Left lung (tissue), 10 donors: ENCODE measurements around the gene AKAP13. TPM values are rescaled to one million over a fixed set of nuclear protein-coding genes. Genes with fewer than 3 reads are reported as not detected.
"Not testable (repeated sequence)": the region's sequence is repeated elsewhere in the genome, so short reads cannot be mapped to it uniquely, and the experiment has no call there.

ENCODE experiments used
- ATAC-seq: fragments of 200-7000 bp; cut with Tn5 transposase; one replicate; pipeline ENCODE4 v1.9.1; 2020; ENCODE audit warnings: moderate library complexity
- DNase-seq, 4 donors: peaks; one replicate each; pipeline ENCODE4 v3.0.0-alpha.2; 2013 to 2020
- H3K27ac ChIP-seq, 2 donors: fragments of 200-600 bp; sonication (generic) in 1 of 2; one replicate each; pipeline versions ENCODE4 v1.5.0 to v1.8.0; 2020 to 2021
- H3K27me3 ChIP-seq, 2 donors: fragments of 200-600 bp; sonication (generic) in 1 of 2; one replicate each; pipeline versions ENCODE4 v1.5.0 to v1.8.0; 2020 to 2021
- H3K36me3 ChIP-seq, 2 donors: fragments of 200-600 bp; sonication (generic) in 1 of 2; one replicate each; pipeline versions ENCODE4 v1.5.0 to v1.8.0; 2020 to 2021
- H3K4me1 ChIP-seq, 2 donors: fragments of 200-600 bp; one replicate each; pipeline ENCODE4 v1.8.0; 2021
- H3K4me3 ChIP-seq, 2 donors: fragments of 200-600 bp; sonication (generic) in 1 of 2; one replicate each; pipeline versions ENCODE4 v1.5.0 to v1.8.0; 2020 to 2021; ENCODE audit warnings: mild to moderate bottlenecking in 1 of 2
- H3K9me3 ChIP-seq, 2 donors: fragments of 200-600 bp; sonication (generic) in 1 of 2; one replicate each; pipeline versions ENCODE4 v1.5.0 to v1.8.0; 2020 to 2021
- intact Hi-C, 2 donors: fragments of 100-400 bp; cut with DNase I; formaldehyde crosslinking; loops; one replicate each; pipeline versions ENCODE4 v1.11.2 to v1.14.2; 2022
- polyA plus RNA-seq, 6 donors: library from polyadenylated mRNA; unstranded; fragments of 120-200 nt; gene quantifications; one replicate each; pipeline ENCODE4 v1.2.1, GENCODE V29; 2013; ENCODE audit not compliant: insufficient read length in 6 of 6
- total RNA-seq, 2 donors: library from RNA; stranded (reverse); fragmentation: NEBNext Ultra II Directional; extraction: Animal tissue kit (Norgen Biotek cat#: 25700); gene quantifications; one replicate each; pipeline ENCODE4 v1.2.1, GENCODE V29; 2021
- TF ChIP-seq, protein P1 (sequence below), 2 donors: fragments of 200-600 bp; sonication (generic) in 1 of 2; IDR thresholded peaks; one replicate each; pipeline versions ENCODE4 v1.5.0 to v1.8.0; 2021; ENCODE audit warnings: antibody characterized with exemption in 2 of 2
- donor health status: DM: no; HTN: yes; CAD: no.
- donor health status: DM: no; HTN: no; CAD: no.

The AKAP13 gene
- total and polyA plus RNA-seq, 8 donors: 93.6 to 346 (median 102) TPM

DNA sequence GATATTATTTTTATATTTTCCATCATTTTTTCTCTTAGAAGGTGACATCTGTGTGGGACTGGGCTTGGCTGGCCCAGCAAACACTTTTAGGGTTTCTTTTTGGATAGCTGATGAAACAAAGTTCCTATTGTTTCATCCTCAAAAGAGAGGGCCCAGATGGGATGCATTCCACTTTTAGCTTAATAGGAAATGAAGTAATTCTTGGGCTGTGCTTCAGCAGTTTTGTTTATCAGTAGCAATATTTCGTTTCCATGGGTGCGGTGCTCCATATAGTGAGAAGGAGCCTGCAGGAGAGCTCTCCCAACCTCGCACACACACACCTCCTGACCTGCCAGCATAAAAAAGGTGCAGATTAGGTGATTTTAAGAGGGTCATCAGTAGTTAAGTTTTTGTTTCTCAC lies 147.5 kb downstream of the AKAP13 start:
- Histone ChIP-seq H3K9me3 (no peaks in the 10 kb centered on the region), H3K36me3 (no peaks in the 10 kb centered on the region), H3K4me1 (peaks cover 20 to 49% of the 10 kb centered on the region in 2 donors), H3K27me3 (no peaks in the 10 kb centered on the region), H3K27ac (peak overlapping the region; percentile 77 to 81), H3K4me3 (no peak overlapping the region)
- ATAC-seq: peak; percentile 85
- TF ChIP-seq, protein P1, sequence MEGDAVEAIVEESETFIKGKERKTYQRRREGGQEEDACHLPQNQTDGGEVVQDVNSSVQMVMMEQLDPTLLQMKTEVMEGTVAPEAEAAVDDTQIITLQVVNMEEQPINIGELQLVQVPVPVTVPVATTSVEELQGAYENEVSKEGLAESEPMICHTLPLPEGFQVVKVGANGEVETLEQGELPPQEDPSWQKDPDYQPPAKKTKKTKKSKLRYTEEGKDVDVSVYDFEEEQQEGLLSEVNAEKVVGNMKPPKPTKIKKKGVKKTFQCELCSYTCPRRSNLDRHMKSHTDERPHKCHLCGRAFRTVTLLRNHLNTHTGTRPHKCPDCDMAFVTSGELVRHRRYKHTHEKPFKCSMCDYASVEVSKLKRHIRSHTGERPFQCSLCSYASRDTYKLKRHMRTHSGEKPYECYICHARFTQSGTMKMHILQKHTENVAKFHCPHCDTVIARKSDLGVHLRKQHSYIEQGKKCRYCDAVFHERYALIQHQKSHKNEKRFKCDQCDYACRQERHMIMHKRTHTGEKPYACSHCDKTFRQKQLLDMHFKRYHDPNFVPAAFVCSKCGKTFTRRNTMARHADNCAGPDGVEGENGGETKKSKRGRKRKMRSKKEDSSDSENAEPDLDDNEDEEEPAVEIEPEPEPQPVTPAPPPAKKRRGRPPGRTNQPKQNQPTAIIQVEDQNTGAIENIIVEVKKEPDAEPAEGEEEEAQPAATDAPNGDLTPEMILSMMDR (IDR thresholded peaks at IDR 0.05): no peak
- intact Hi-C loops: no loop called here
- DNase-seq: peak in 3 of 4 donors; percentile 52 to 91 (median 79)

DNA sequence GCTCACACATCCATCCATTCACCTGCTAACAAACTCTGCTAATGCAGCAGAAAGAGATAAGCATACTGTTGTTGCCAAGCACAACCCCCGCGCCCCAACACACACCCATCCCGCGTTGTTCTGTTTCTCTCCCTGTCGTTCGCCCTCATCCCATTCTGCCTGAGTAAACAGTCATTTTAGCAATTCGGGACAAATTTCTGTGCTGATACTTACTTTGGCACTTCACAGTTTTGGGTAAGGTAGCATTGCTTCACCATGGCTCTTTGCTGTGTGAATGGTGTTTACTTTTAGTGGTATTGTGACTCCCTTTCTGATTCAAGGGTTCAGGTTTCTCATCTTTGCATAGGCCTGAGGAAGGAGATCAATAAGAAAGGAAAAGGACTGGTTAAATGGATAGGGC lies 149.7 kb downstream of the AKAP13 start:
- Histone ChIP-seq H3K27me3 (no peaks in the 10 kb centered on the region), H3K27ac (peak overlapping the region in 1 of 2 donors; percentile 23), H3K4me3 (no peak overlapping the region), H3K4me1 (peaks cover 27 to 71% of the 10 kb centered on the region in 2 donors), H3K36me3 (peaks cover 0 to 5% of the 10 kb centered on the region in 2 donors), H3K9me3 (no peaks in the 10 kb centered on the region)
- TF ChIP-seq, protein P1 (IDR thresholded peaks at IDR 0.05): no peak
- DNase-seq (no peak), ATAC-seq (no peak)
- intact Hi-C loops: no loop called here

DNA sequence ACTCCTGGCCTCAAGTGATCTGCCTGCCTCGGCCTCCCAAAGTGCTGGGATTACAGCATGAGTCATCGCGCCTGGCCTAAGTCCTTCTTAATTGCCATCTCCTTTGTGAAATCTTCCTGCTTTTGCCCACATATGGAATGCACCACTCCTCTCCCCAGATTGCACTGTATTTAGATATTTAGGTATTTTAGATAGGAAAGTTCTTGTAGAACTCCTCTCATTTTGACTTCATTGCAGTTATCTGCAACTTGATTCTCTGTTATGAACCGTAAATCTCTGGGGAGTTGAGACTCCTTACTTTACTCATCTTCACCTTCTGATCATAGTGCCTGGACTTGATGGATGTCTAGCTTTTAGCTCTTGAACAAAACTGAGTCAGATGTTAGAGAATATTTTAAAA lies 150.7 kb downstream of the AKAP13 start:
- Histone ChIP-seq H3K36me3 (peaks cover 0 to 5% of the 10 kb centered on the region in 2 donors), H3K27ac (no peak overlapping the region), H3K9me3 (no peaks in the 10 kb centered on the region), H3K27me3 (no peaks in the 10 kb centered on the region), H3K4me3 (no peak overlapping the region), H3K4me1 (peaks cover 27 to 81% of the 10 kb centered on the region in 2 donors)
- no peak for ATAC-seq
- TF ChIP-seq, protein P1 (IDR thresholded peaks at IDR 0.05): no peak
- intact Hi-C loops: no loop called here
- no peak for DNase-seq

DNA sequence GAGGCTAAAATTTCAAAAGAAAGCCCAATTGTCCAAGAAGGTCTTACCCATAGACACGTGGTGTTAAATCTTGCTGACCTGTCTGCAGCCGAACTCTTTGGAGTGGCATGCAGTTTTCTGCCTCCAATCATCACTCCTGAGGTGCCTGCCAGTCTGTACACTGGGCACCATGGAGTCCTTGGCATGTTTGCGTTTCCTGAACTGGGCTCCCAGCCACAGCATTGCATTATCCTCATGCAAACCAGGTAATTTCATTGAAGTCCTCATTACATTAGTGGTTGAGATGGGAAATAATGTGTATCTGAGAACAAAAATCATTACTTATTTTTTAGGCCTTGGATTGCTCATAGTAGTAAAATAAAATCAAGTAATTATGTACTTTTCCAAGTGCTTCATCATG lies 152.3 kb downstream of the AKAP13 start:
- H3K9me3 ChIP-seq: no peaks in the 10 kb centered on the region
- TF ChIP-seq, protein P1 (IDR thresholded peaks at IDR 0.05): no peak
- peaks cover 21 to 83% of the 10 kb centered on the region in 2 donors for H3K4me1 ChIP-seq
- peak; percentile 60 for ATAC-seq
- DNase-seq: peak in 1 of 4 donors; percentile 57
- intact Hi-C loops: no loop called here
- no peak overlapping the region for H3K4me3 ChIP-seq
- peaks cover 0 to 5% of the 10 kb centered on the region in 2 donors for H3K36me3 ChIP-seq
- peak overlapping the region in 1 of 2 donors; percentile 89 for H3K27ac ChIP-seq
- H3K27me3 ChIP-seq: no peaks in the 10 kb centered on the region

DNA sequence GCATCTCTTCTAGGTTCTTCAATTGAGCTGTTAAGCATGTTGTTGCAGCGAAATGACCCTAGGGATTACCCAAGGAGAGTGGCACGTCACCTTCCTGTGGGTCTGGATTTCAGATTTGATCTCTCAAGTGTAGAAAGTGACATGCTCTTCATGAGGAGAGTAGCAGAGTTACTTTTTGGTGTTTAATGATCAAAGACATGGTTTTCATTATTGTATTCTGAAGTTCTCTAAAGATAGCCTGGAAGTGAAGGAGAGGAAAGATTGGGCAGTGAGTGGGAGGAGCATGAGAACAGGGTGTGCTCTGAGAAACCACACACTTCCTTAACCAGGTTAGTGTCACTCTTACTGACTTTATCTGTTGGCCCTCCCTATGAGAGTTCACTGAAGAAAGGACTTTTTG lies 153.6 kb downstream of the AKAP13 start:
- peak overlapping the region; percentile 58 to 89 for H3K27ac ChIP-seq
- H3K4me1 ChIP-seq: peaks cover 8 to 74% of the 10 kb centered on the region in 2 donors
- no peaks in the 10 kb centered on the region for H3K9me3 ChIP-seq
- intact Hi-C loops: no loop called here
- peaks cover 0 to 5% of the 10 kb centered on the region in 2 donors for H3K36me3 ChIP-seq
- TF ChIP-seq, protein P1 (IDR thresholded peaks at IDR 0.05): no peak
- H3K27me3 ChIP-seq: no peaks in the 10 kb centered on the region
- H3K4me3 ChIP-seq: no peak overlapping the region
- ATAC-seq (peak; percentile 75), DNase-seq (no peak)

DNA sequence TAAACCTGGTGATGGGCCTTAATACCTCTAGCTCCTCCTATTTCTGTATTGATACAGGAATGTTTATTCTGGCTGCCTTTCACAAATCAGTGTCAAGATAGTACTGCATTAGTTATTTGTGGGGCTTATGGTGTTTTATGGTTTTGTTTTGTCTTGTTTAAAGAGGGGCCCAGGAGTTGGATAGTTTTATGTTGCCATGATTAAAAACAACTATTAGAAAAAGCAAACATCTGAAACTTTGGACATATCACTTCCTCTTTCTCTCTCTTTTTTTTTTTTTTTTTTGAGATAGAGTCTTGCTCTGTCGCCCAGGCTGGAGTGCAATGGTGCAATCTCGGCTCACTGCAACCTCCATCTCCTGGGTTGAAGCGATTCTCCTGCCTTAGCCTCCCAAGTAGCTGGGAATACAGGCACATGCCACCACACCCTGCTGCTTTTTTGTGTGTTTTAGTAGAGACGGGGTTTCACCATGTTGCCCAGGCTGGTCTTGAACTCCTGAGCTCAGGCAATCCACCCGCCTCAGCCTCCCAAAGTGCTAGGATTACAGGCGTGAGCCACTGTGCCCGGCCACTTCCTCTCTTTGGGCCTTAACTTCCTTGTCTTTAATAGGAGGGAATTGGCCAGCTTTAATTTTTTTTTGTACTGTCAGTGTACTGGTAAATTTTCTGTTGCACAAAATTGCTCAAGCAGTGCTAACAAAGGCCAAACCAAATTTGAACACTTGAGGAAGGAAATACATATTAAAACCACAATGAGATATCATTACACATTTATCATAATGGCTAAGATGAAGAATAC lies 155.3 kb downstream of the AKAP13 start:
- ATAC-seq (peak; percentile 12), DNase-seq (peak in 2 of 4 donors; percentile 68 to 78)
- Histone ChIP-seq H3K27ac (peak overlapping the region; percentile 20 to 89), H3K4me1 (peaks cover 8 to 80% of the 10 kb centered on the region in 2 donors)
- H3K27me3 ChIP-seq, H3K9me3 ChIP-seq, intact Hi-C loops, H3K36me3 ChIP-seq, H3K4me3 ChIP-seq: not testable (repeated sequence)
